Measurements from ENCODE around the gene EFNA3. TPM values are rescaled to one million over a fixed set of nuclear protein-coding genes. Genes with fewer than 3 reads are reported as not detected.

EFNA3 gene
- total and polyA plus RNA-seq, 2 donors (not counting 1 experiment from before 2014, with no cell fraction given): 0.30 to 0.33 TPM

DNA sequence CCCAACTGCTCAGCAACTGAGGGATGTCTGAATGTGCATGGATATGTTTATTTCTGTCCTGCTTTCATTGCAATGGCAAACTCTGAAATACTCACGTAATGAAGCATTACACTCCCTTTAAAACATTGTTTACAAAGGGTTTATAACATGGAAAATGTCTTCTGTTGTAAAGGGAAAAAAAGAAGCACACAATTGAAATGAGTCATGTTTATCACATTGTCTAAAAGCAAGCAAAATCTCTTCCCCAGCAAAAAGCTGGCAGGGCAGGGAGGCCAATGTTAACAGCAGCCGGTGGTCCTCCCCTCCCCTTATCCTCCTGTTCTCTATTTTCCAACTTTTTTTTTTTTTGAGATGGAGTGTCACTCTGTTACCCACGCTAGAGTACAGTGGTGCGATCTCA is 45.2 kb downstream of the EFNA3 start:
- Histone ChIP-seq H3K4me2 (ENCODE audit: extremely low read depth, insufficient read depth, low read length) (no peak overlapping the region), H3K4me3 (replicated peaks in 1 of 4; ENCODE audit: control extremely low read depth in 1 of 4, insufficient read depth in 1 of 4, low read depth in 3 of 4, low read length in 4 of 4) (no peak overlapping the region), H3K9ac (ENCODE audit: insufficient read depth, low read length) (no peak overlapping the region), H3K27ac (ENCODE audit: insufficient read depth, low read length) (no peak overlapping the region), H3K4me1 (ENCODE audit: control insufficient read depth, extremely low read depth, insufficient read depth, low read length) (peaks cover 2% of the 10 kb centered on the region), H4K20me1 (ENCODE audit: control insufficient read depth, extremely low read depth, insufficient read depth, low read length) (no peaks in the 10 kb centered on the region), H2AFZ (ENCODE audit: low read length) (no peak overlapping the region), H3K79me2 (ENCODE audit: control insufficient read depth, insufficient read depth, low read length) (no peaks in the 10 kb centered on the region), H3K27me3 (ENCODE audit: control insufficient read depth, insufficient read depth, low read length) (peaks cover 51% of the 10 kb centered on the region), H3K36me3 (ENCODE audit: control insufficient read depth, insufficient read depth, low read length) (no peaks in the 10 kb centered on the region), H3K9me3 (ENCODE audit: control insufficient read depth, insufficient read depth, low read depth, low read length) (no peaks in the 10 kb centered on the region)
- no peak for DNase-seq (ENCODE audit: low read depth in 2 of 2)
- TF ChIP-seq, protein P1, sequence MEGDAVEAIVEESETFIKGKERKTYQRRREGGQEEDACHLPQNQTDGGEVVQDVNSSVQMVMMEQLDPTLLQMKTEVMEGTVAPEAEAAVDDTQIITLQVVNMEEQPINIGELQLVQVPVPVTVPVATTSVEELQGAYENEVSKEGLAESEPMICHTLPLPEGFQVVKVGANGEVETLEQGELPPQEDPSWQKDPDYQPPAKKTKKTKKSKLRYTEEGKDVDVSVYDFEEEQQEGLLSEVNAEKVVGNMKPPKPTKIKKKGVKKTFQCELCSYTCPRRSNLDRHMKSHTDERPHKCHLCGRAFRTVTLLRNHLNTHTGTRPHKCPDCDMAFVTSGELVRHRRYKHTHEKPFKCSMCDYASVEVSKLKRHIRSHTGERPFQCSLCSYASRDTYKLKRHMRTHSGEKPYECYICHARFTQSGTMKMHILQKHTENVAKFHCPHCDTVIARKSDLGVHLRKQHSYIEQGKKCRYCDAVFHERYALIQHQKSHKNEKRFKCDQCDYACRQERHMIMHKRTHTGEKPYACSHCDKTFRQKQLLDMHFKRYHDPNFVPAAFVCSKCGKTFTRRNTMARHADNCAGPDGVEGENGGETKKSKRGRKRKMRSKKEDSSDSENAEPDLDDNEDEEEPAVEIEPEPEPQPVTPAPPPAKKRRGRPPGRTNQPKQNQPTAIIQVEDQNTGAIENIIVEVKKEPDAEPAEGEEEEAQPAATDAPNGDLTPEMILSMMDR (conservative IDR thresholded peaks at IDR 0.05 in 1 of 2, IDR thresholded peaks at IDR 0.05 in 1 of 2; ENCODE audit: low read depth in 1 of 2, low read length in 2 of 2): no peak
- TF ChIP-seq EZH2 (IDR thresholded peaks at IDR 0.05; ENCODE audit: low read length, missing control alignments): no peak

DNA sequence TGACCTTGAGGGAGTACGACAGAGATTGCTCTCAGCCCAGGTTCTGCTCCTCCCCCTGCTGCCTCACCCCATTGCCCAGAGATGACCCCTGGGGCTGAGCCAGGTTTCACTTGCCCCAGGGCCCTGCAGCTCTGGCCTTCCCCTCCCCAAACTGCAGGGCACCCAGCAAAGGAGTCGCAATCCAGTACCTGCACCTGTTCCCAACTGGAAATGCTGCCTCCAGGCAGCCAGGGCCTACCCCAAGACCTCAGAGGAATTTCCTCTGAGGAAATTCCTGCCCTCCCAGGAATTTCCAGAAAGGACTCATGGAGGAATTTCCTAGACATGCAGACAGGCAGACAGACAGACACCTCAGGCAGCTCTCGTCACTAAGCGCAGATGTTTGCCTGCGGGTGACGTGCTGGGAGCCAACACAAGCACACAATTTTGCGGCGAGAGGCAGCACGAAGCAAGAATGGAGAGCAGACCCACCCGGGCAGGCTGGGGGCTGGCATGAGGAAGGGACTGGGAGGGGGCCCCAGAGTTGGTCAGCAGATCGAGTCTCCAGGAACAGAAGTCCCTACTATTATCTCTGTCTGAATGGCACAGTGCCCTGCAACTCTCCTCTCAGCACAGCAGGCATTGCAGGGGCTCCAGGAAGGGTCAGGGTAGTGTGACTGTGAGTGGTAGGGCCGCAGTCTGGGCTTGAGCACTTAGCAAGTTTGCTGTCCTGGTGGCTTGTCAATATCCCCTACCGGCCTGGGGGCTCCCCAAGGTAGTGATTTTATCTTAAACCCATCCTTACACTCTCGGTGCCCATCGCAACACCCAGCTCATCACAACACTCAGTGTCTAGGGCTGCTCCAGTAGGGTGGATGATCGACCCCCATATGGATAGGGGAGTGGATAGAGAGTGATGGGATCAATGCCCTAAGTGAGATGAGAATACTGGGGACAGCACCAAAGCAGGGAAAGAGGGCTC is 46.1 kb downstream of the EFNA3 start:
- H3K4me2 ChIP-seq (ENCODE audit: extremely low read depth, insufficient read depth, low read length): no peak overlapping the region
- no peak overlapping the region for H3K4me3 ChIP-seq (replicated peaks in 1 of 4; ENCODE audit: control extremely low read depth in 1 of 4, insufficient read depth in 1 of 4, low read depth in 3 of 4, low read length in 4 of 4)
- no peaks in the 10 kb centered on the region for H4K20me1 ChIP-seq (ENCODE audit: control insufficient read depth, extremely low read depth, insufficient read depth, low read length)
- no peaks in the 10 kb centered on the region for H3K36me3 ChIP-seq (ENCODE audit: control insufficient read depth, insufficient read depth, low read length)
- peak in 1 of 2 donors; percentile 29 for DNase-seq (ENCODE audit: low read depth in 2 of 2)
- no peak overlapping the region for H2AFZ ChIP-seq (ENCODE audit: low read length)
- H3K9ac ChIP-seq (ENCODE audit: insufficient read depth, low read length): no peak overlapping the region
- TF ChIP-seq, protein P1 (conservative IDR thresholded peaks at IDR 0.05 in 1 of 2, IDR thresholded peaks at IDR 0.05 in 1 of 2; ENCODE audit: low read depth in 1 of 2, low read length in 2 of 2): no peak
- TF ChIP-seq EZH2 (IDR thresholded peaks at IDR 0.05; ENCODE audit: low read length, missing control alignments): no peak
- H3K27me3 ChIP-seq (ENCODE audit: control insufficient read depth, insufficient read depth, low read length): peaks cover 60% of the 10 kb centered on the region
- H3K79me2 ChIP-seq (ENCODE audit: control insufficient read depth, insufficient read depth, low read length): no peaks in the 10 kb centered on the region
- peaks cover 2% of the 10 kb centered on the region for H3K4me1 ChIP-seq (ENCODE audit: control insufficient read depth, extremely low read depth, insufficient read depth, low read length)
- no peaks in the 10 kb centered on the region for H3K9me3 ChIP-seq (ENCODE audit: control insufficient read depth, insufficient read depth, low read depth, low read length)
- no peak overlapping the region for H3K27ac ChIP-seq (ENCODE audit: insufficient read depth, low read length)

DNA sequence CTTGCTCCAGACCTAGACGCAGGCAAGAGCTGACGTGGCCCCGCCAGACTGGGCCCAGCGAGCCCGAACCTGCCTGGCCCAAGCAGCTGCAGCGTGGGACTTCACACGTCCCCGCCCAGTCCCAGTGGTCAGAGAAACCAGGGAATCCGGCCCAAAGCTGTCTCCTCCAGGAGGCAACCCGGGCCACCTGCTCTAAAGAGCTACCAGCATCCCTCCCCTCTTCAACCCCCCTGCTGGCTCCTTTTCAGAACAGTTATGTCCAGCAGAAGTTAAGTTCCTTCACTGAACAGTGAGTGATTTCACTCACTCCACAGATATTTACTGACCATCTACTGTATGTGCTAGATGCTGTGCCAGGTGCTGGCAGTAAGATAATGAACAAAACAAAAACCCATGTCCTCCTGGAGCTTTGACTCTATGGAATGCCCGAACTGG is 46.9 kb downstream of the EFNA3 start:
- DNase-seq (ENCODE audit: low read depth in 2 of 2): no peak
- H3K4me3 ChIP-seq (replicated peaks in 1 of 4; ENCODE audit: control extremely low read depth in 1 of 4, insufficient read depth in 1 of 4, low read depth in 3 of 4, low read length in 4 of 4): no peak overlapping the region
- H3K27ac ChIP-seq (ENCODE audit: insufficient read depth, low read length): no peak overlapping the region
- H3K27me3 ChIP-seq (ENCODE audit: control insufficient read depth, insufficient read depth, low read length): peaks cover 55% of the 10 kb centered on the region
- no peak for TF ChIP-seq EZH2 (IDR thresholded peaks at IDR 0.05; ENCODE audit: low read length, missing control alignments)
- TF ChIP-seq, protein P1 (conservative IDR thresholded peaks at IDR 0.05 in 1 of 2, IDR thresholded peaks at IDR 0.05 in 1 of 2; ENCODE audit: low read depth in 1 of 2, low read length in 2 of 2): no peak
- H2AFZ ChIP-seq (ENCODE audit: low read length): no peak overlapping the region
- no peaks in the 10 kb centered on the region for H3K79me2 ChIP-seq (ENCODE audit: control insufficient read depth, insufficient read depth, low read length)
- no peaks in the 10 kb centered on the region for H4K20me1 ChIP-seq (ENCODE audit: control insufficient read depth, extremely low read depth, insufficient read depth, low read length)
- H3K4me2 ChIP-seq (ENCODE audit: extremely low read depth, insufficient read depth, low read length): no peak overlapping the region
- no peak overlapping the region for H3K9ac ChIP-seq (ENCODE audit: insufficient read depth, low read length)
- no peaks in the 10 kb centered on the region for H3K36me3 ChIP-seq (ENCODE audit: control insufficient read depth, insufficient read depth, low read length)
- H3K4me1 ChIP-seq (ENCODE audit: control insufficient read depth, extremely low read depth, insufficient read depth, low read length): peaks cover 2% of the 10 kb centered on the region
- no peaks in the 10 kb centered on the region for H3K9me3 ChIP-seq (ENCODE audit: control insufficient read depth, insufficient read depth, low read depth, low read length)
